Measurements from ENCODE around the gene SRPRB. TPM values are rescaled to one million over a fixed set of nuclear protein-coding genes. Genes with fewer than 3 reads are reported as not detected.

The SRPRB gene
- total RNA-seq, 1 experiment from 2014 or later, result 54.8 TPM

GRCh38 chr3:133854264-133855001 is 48.8 kb downstream of the SRPRB start:
- H2AFZ ChIP-seq (ENCODE audit: low read length), result no peak overlapping the region
- no peak overlapping the region for H2BK5ac ChIP-seq (ENCODE audit: insufficient read length, low read length)
- no peaks in the 10 kb centered on the region for H3K79me1 ChIP-seq (ENCODE audit: insufficient read depth, low read depth, low read length, poor library complexity, severe bottlenecking)
- no peak overlapping the region for H3K23ac ChIP-seq (ENCODE audit: insufficient read length, low read depth, low read length)
- no peak overlapping the region for H2BK12ac ChIP-seq (ENCODE audit: insufficient read length, low read depth, low read length)
- H2BK120ac ChIP-seq (ENCODE audit: low read depth, low read length, poor library complexity, severe bottlenecking), result no peak overlapping the region
- no peak overlapping the region for H3K4me2 ChIP-seq (ENCODE audit: insufficient read depth, insufficient read length, low read length)
- H3K18ac ChIP-seq (ENCODE audit: insufficient read length, low read depth, low read length), result no peak overlapping the region
- H3K4me1 Mint-ChIP-seq, result peaks cover 15 to 19% of the 10 kb centered on the region in 2 experiments
- peaks cover 2% of the 10 kb centered on the region; the same call in 1 of the 2 replicates for H3K4me1 ChIP-seq (ENCODE audit: insufficient read depth, low read length)
- no peak overlapping the region for H3K27ac ChIP-seq (ENCODE audit: insufficient read length, low read depth, low read length)
- H2AK5ac ChIP-seq (ENCODE audit: insufficient read length, low read length), result no peak overlapping the region
- H3K27ac Mint-ChIP-seq, result peak overlapping the region in 1 of 3 experiments; percentile 45; a peak in 1 of 7 replicates
- no peaks in the 10 kb centered on the region for H3K9me3 ChIP-seq (ENCODE audit: control insufficient read depth, low read depth, low read length)
- TF ChIP-seq, protein P1, sequence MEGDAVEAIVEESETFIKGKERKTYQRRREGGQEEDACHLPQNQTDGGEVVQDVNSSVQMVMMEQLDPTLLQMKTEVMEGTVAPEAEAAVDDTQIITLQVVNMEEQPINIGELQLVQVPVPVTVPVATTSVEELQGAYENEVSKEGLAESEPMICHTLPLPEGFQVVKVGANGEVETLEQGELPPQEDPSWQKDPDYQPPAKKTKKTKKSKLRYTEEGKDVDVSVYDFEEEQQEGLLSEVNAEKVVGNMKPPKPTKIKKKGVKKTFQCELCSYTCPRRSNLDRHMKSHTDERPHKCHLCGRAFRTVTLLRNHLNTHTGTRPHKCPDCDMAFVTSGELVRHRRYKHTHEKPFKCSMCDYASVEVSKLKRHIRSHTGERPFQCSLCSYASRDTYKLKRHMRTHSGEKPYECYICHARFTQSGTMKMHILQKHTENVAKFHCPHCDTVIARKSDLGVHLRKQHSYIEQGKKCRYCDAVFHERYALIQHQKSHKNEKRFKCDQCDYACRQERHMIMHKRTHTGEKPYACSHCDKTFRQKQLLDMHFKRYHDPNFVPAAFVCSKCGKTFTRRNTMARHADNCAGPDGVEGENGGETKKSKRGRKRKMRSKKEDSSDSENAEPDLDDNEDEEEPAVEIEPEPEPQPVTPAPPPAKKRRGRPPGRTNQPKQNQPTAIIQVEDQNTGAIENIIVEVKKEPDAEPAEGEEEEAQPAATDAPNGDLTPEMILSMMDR (conservative IDR thresholded peaks at IDR 0.05), result no peak
- H3K56ac ChIP-seq (ENCODE audit: insufficient read length, low read depth, low read length), result no peak overlapping the region
- H3K36me3 Mint-ChIP-seq (ENCODE audit: insufficient read depth in 1 of 3, low read depth in 3 of 3), result no peaks in the 10 kb centered on the region; a peak in 1 of 7 replicates
- H4K8ac ChIP-seq (replicated peaks; ENCODE audit: insufficient read length, low read depth, low read length), result no peak overlapping the region
- no peak overlapping the region for H3K14ac ChIP-seq (ENCODE audit: insufficient read depth, low read length)
- H4K20me1 ChIP-seq (ENCODE audit: control insufficient read depth, insufficient read depth, insufficient read length), result no peaks in the 10 kb centered on the region
- no peaks in the 10 kb centered on the region for H3K27me3 ChIP-seq (ENCODE audit: insufficient read depth, low read length)
- no peak overlapping the region for H4K91ac ChIP-seq (ENCODE audit: insufficient read length, low read depth, low read length)
- H3K4ac ChIP-seq (ENCODE audit: low read depth, low read length), result no peak overlapping the region
- DNase-seq, result no peak
- H4K5ac ChIP-seq (ENCODE audit: insufficient read length, low read depth, low read length), result no peak overlapping the region
- no peak overlapping the region for H2BK15ac ChIP-seq (ENCODE audit: low read depth, low read length)
- no peaks in the 10 kb centered on the region for H3K27me3 Mint-ChIP-seq (ENCODE audit: low read depth)
- no peaks in the 10 kb centered on the region for H3K79me2 ChIP-seq (ENCODE audit: insufficient read depth, low read length)
- no peaks in the 10 kb centered on the region for H3K9me3 Mint-ChIP-seq
- no peak overlapping the region for H3T11ph ChIP-seq (ENCODE audit: low read length)
- H3K4me3 Mint-ChIP-seq, result no peak overlapping the region
- WGBS (ENCODE audit: extremely low coverage, insufficient read length, low lambda C conversion rate), result no CpG with 5 or more reads among the region's 5 CpGs
- H3K9ac ChIP-seq (ENCODE audit: extremely low read depth, insufficient read length, low read length), result no peak overlapping the region
- H2BK20ac ChIP-seq (ENCODE audit: low read depth, low read length, poor library complexity, severe bottlenecking), result no peak overlapping the region
- H3K23me2 ChIP-seq (ENCODE audit: insufficient read length, low read depth, low read length, poor library complexity, severe bottlenecking), result no peaks in the 10 kb centered on the region
